Measurements from ENCODE around the gene B3GALT6.
"Not testable (repeated sequence)": the region's sequence is repeated elsewhere in the genome, so short reads cannot be mapped to it uniquely, and the experiment has no call there.

Gene B3GALT6

DNA sequence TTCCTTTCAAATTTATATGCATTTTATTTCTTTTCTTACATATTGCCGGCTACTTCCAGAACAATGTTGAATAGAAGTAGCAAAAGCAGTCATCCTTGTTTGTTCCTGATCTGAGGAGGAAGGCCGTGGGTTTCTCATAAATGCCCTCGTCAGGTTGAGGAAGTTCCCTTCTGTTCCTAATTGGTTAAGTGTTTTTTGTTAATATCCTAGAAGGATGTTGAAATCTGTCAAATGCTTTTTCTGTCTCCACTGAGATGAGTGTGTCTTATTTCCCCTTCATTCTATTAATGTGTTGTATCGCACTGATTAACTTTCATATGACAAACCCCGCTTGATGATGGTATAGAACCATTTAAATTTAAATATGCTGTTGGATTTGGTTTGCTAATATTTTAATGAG, 42.9 kb upstream of the B3GALT6 start:
- TF ChIP-seq, protein P1, sequence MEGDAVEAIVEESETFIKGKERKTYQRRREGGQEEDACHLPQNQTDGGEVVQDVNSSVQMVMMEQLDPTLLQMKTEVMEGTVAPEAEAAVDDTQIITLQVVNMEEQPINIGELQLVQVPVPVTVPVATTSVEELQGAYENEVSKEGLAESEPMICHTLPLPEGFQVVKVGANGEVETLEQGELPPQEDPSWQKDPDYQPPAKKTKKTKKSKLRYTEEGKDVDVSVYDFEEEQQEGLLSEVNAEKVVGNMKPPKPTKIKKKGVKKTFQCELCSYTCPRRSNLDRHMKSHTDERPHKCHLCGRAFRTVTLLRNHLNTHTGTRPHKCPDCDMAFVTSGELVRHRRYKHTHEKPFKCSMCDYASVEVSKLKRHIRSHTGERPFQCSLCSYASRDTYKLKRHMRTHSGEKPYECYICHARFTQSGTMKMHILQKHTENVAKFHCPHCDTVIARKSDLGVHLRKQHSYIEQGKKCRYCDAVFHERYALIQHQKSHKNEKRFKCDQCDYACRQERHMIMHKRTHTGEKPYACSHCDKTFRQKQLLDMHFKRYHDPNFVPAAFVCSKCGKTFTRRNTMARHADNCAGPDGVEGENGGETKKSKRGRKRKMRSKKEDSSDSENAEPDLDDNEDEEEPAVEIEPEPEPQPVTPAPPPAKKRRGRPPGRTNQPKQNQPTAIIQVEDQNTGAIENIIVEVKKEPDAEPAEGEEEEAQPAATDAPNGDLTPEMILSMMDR (IDR thresholded peaks at IDR 0.05; ENCODE audit: control insufficient read depth, insufficient read depth, low read depth, low read length, missing control alignments), result no peak
- H3K4me3 ChIP-seq (ENCODE audit: control insufficient read depth, low read depth, low read length), result no peak overlapping the region
- DNase-seq (ENCODE audit: low read depth), result no peak

DNA sequence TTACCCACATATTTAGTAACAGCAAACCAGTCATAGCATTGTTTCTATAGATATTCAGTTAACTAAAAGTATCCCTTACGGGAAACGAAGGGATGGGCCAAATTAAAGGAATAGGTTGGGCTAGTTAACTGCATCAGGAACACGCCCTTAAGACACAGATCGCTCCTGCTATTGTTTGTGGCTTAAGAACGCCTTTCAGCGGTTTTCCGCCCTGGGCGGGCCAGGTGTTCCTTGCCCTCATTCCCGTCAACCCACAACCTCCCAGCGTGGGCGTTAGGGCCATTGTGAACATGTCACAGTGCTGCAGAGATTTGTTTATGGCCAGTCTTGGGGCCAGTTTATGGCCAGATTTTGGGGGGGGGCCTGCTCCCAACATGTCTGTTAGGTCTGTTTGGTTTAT, 40.3 kb upstream of the B3GALT6 start:
- DNase-seq (ENCODE audit: low read depth), result no peak
- no peak overlapping the region for H3K4me3 ChIP-seq (ENCODE audit: control insufficient read depth, low read depth, low read length)
- TF ChIP-seq, protein P1 (IDR thresholded peaks at IDR 0.05; ENCODE audit: control insufficient read depth, insufficient read depth, low read depth, low read length, missing control alignments), result no peak

DNA sequence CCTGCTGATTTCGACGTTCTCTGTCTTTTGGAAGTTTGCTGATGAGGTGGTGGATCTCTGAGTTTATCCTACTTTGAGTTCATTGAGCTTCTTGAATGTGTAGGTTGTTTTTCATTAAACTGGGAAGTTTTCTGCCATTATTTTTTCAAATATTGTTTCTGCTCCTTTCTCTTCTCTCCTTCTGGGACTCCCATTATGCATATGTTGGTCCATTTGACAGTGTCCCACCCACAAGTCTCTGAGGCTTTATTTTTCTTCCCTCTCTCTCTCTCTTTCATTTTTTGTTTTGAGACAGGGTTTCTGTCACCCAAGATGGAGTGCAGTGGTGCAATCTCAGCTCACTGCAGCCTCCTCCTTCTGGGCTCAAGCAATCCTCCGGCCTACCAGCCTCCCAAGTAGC, 37.3 kb upstream of the B3GALT6 start:
- TF ChIP-seq, protein P1 (IDR thresholded peaks at IDR 0.05; ENCODE audit: control insufficient read depth, insufficient read depth, low read depth, low read length, missing control alignments), result no peak
- DNase-seq (ENCODE audit: low read depth), result no peak
- H3K4me3 ChIP-seq (ENCODE audit: control insufficient read depth, low read depth, low read length), result no peak overlapping the region

DNA sequence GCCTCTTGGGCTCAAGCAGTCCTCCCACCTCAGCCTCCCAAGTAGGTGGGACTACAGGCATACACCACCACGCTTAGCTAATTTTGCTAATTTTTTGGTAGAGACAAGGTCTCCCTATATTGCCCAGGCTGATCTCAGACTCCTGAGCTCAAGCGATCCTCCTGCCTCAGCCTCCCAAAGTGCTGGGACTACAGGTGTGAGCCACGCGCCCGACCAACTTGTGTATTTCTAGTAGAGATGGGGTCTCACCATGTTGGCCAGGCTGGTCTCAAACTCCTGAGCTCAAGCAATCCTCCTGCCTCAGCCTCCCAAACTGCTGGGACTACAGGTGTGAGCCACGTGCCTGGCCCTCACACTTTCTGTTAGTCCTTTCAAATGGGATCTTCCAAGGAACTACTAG, 36.3 kb upstream of the B3GALT6 start:
- DNase-seq (ENCODE audit: low read depth); H3K4me3 ChIP-seq (ENCODE audit: control insufficient read depth, low read depth, low read length): not testable (repeated sequence)

DNA sequence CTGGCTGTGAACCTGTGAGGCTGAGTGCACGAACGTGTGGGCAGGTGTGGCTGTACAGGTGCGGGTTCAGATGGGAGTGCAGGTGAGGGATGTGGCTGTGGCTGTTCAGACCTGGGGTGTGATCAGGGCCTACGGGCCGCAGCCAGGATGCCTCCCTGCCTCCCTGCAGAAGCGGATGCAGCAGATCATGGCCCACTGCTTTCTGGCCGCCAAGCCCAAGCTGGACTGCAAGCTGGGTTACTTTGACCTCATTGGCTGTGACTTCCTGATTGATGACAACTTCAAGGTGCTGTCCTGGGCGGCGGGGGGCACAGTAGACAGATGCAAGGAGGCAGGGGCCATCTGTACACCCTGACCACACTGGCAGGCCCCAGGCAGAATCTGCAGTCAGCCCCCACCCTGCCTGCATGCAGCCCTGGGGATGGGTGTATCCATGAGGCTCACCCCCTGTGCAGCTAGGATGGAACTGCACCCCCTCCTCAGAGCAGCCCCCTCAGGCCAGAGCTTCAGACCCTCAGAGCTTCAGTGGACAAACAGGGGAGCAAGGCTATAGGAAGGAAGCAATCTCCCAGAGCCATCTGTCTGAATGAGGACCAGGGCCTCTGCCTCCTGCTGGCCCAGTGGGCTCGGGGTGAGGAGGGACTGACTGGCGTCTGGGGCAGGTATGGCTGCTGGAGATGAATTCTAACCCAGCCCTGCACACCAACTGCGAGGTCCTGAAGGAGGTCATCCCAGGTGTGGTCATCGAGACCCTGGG, 35.4 kb upstream of the B3GALT6 start:
- H3K4me3 ChIP-seq (ENCODE audit: control insufficient read depth, low read depth, low read length), result no peak overlapping the region
- TF ChIP-seq, protein P1 (IDR thresholded peaks at IDR 0.05; ENCODE audit: control insufficient read depth, insufficient read depth, low read depth, low read length, missing control alignments), result no peak
- no peak for DNase-seq (ENCODE audit: low read depth)

DNA sequence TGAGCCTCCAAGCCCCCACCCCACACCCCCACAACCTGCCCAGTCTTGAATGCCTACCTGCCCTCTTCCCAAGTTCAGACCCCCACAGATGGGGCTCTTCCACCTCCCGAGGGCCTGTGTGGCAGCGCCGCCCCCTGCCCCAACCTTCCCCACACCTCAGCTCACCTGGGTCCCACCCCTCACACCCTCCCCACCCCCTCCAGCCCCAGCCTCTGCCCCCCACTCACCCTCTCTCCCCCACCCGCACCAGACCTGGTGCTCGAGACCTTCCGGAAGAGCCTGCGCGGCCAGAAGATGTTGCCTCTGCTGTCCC, 34.9 kb upstream of the B3GALT6 start:
- TF ChIP-seq, protein P1 (IDR thresholded peaks at IDR 0.05; ENCODE audit: control insufficient read depth, insufficient read depth, low read depth, low read length, missing control alignments), result no peak
- DNase-seq (ENCODE audit: low read depth), result no peak
- no peak overlapping the region for H3K4me3 ChIP-seq (ENCODE audit: control insufficient read depth, low read depth, low read length)

DNA sequence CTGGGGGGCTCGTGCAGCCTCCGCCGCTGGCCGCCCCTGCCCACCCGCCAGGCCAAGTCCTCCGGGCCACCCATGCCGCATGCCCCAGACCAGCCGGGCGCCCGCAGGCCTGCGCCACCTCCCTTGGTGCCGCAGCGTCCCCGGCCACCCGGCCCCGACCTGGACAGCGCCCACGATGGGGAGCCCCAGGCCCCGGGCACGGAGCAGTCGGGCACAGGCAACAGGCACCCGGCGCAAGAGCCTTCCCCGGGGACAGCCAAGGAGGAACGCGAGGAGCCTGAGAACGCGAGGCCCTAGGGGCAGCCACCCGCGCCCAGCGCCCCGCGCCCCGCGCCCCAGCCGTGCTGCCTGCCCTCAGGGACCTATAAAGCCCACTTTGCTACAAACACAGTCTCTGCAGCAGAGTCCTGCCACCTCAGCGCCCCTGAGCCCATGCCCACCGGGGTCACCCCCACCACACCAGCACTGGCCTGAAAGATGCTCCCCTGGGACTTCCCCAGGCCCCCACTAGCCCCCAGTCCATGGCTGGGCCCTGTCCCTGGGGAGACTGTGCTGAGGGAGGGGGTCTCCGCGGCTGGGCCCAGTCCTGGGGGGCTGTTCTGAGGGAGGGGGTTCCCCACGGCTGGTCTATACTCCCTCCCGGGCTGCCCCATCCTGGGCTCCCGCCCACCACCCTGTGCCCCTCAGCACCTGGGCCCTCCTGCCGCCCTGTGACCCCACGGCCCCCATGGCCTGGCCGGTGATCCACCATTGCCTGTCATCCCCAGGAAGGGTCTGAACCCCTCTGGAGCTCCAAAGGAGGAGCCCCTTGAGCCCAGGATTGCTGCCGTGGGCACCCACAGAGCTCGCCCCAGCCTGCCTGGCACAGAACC, 34.2 kb upstream of the B3GALT6 start:
- TF ChIP-seq, protein P1 (IDR thresholded peaks at IDR 0.05; ENCODE audit: control insufficient read depth, insufficient read depth, low read depth, low read length, missing control alignments), result no peak
- no peak for DNase-seq (ENCODE audit: low read depth)
- H3K4me3 ChIP-seq (ENCODE audit: control insufficient read depth, low read depth, low read length), result no peak overlapping the region
